Cardiac muscle cell (in vitro differentiated cells and primary cell): ENCODE data around the gene D2HGDH. TPM values are rescaled to one million over a fixed set of nuclear protein-coding genes. Genes with fewer than 3 reads are reported as not detected.
"Not testable (repeated sequence)": the region's sequence is repeated elsewhere in the genome, so short reads cannot be mapped to it uniquely, and the experiment has no call there.

Source experiments
- DNase-seq, 2 donors: peaks; one replicate each; pipeline versions ENCODE4 v3.0.0 to v3.0.0-alpha.2; 2010 to 2017; ENCODE audit warnings: low read depth in 1 of 2, low spot score in 1 of 2
- H3K27ac ChIP-seq: fragments of 200-600 bp; sonication (generic); 2 replicates; pipeline ENCODE4 v1.5.1; 2016
- H3K27me3 ChIP-seq: fragments of 200-600 bp; sonication (generic); 2 replicates; pipeline ENCODE4 v1.6.0; 2016; ENCODE audit warnings: control low read depth
- H3K36me3 ChIP-seq: fragments of 200-600 bp; sonication (generic); 2 replicates; pipeline ENCODE4 v1.5.1; 2016; ENCODE audit warnings: control low read depth
- H3K4me1 ChIP-seq: fragments of 200-600 bp; sonication (generic); 2 replicates; pipeline ENCODE4 v1.8.1; 2017; ENCODE audit warnings: low read depth, mild to moderate bottlenecking, mixed run types
- H3K4me3 ChIP-seq: fragments of 200-600 bp; sonication (generic); 2 replicates; pipeline ENCODE4 v1.5.1; 2016; ENCODE audit warnings: mild to moderate bottlenecking
- H3K9me3 ChIP-seq: fragments of 200-600 bp; sonication (generic); 2 replicates; pipeline ENCODE4 v1.5.1; 2017; ENCODE audit warnings: low read depth, mild to moderate bottlenecking, control low read depth
- polyA plus RNA-seq: library from polyadenylated mRNA; unstranded; fragments of >200 nt; fragmentation: Nextera tagmentation; extraction: Ambion mirVana; gene quantifications from 2 replicates; pipeline ENCODE4 v1.2.1, GENCODE V29; 2016
- total RNA-seq: library from RNA; depleted of rRNA; stranded (reverse); fragments of >200 nt; gene quantifications from 2 replicates; pipeline ENCODE4 v1.2.3, GENCODE V29; 2016
- TF ChIP-seq, protein P1 (sequence below): IDR thresholded peaks from 2 replicates; pipeline ENCODE4 v1.5.1; 2012; ENCODE audit warnings: low read depth, mild to moderate bottlenecking, low read length

D2HGDH gene
- total and polyA plus RNA-seq, 2 experiments from 2014 or later: 24.6 to 26.8 TPM

- Histone ChIP-seq H3K4me1 (no peaks in the 10 kb centered on the region), H3K36me3 (no peaks in the 10 kb centered on the region), H3K27ac (no peak overlapping the region), H3K4me3 (no peak overlapping the region), H3K9me3 (no peaks in the 10 kb centered on the region), H3K27me3 (peaks cover 3% of the 10 kb centered on the region)
- TF ChIP-seq, protein P1, sequence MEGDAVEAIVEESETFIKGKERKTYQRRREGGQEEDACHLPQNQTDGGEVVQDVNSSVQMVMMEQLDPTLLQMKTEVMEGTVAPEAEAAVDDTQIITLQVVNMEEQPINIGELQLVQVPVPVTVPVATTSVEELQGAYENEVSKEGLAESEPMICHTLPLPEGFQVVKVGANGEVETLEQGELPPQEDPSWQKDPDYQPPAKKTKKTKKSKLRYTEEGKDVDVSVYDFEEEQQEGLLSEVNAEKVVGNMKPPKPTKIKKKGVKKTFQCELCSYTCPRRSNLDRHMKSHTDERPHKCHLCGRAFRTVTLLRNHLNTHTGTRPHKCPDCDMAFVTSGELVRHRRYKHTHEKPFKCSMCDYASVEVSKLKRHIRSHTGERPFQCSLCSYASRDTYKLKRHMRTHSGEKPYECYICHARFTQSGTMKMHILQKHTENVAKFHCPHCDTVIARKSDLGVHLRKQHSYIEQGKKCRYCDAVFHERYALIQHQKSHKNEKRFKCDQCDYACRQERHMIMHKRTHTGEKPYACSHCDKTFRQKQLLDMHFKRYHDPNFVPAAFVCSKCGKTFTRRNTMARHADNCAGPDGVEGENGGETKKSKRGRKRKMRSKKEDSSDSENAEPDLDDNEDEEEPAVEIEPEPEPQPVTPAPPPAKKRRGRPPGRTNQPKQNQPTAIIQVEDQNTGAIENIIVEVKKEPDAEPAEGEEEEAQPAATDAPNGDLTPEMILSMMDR: no peak
- no peak for DNase-seq
These were observed 63.7 kb downstream of the D2HGDH start for GRCh38 chr2:241798081-241798630.

GRCh38 chr2:241798631-241799521, 64.4 kb downstream of the D2HGDH start:
- Histone ChIP-seq H3K4me1 (no peaks in the 10 kb centered on the region), H3K36me3 (no peaks in the 10 kb centered on the region), H3K27ac (no peak overlapping the region), H3K9me3 (no peaks in the 10 kb centered on the region), H3K4me3 (no peak overlapping the region), H3K27me3 (peaks cover 10% of the 10 kb centered on the region)
- TF ChIP-seq, protein P1: no peak
- DNase-seq: no peak

DNA sequence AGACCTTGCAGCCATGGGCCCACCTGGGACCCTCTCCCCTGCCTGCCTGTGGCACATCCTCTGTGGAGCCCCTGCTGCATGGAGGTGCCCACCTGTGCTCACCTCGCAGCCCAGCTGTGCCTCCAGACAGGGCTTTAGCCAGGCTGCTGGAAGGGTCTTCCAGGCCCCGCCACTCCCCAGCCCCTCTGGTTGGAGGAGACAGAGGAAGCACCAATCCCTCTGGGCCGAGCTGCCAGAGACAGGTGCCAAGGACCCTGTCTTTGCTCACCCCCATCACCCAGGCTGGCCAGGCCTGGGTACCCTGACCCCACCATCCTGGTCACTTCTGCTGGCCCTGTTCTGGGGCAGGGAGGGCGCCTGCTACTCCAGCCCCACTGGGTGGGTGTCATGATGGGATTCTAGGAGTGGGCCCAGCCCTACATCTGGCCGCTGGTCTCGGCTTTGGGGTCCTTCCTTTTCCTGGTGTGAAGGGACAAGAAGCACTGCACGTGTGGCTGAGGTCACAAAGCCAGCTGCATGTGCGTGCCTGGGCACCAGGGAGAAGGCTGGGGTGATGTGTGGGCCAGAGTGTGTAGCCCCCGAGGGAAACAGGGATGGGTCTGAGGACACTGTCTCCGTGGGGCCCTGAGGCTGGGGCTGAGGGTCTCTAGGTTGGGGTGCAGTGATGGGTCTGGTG, 65.2 kb downstream of the D2HGDH start:
- TF ChIP-seq, protein P1: no peak
- H3K4me1 ChIP-seq: peaks cover 3% of the 10 kb centered on the region
- no peak overlapping the region for H3K4me3 ChIP-seq
- peaks cover 17% of the 10 kb centered on the region for H3K27me3 ChIP-seq
- no peaks in the 10 kb centered on the region for H3K36me3 ChIP-seq
- H3K27ac ChIP-seq: no peak overlapping the region
- DNase-seq: no peak
- H3K9me3 ChIP-seq: no peaks in the 10 kb centered on the region

DNA sequence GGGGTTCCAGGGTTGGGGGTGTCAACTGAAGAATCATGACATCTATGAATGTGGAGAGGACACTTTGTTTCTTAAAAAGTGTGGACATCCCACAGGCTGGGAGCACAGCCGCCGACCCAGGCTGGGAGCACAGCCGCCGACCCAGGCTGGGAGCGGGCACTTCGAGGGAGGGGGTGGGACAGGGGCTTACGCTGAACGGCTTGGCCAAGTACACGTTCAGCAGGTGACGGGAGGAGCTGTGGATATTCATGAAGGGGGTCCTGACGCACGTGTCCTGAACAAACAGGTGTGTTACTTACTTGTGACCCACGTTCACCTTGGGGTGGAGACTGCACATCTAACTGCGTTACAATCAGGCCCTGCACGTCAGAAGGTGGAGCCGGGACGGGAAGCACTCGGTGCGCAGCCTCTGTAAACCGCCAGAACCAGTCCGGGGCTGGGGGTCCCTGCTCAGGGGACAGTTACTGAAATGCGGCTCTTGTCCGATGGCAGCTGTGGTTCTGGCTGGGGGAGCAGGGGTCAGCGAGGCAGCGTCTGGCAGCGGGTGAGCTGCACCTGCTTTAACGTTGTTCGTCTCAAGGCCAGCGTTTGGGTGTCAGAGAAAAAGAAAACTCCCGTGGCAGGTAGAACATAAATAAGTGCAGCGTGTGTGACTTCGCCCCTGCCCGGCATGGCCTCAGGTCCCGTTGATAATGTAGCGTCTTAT, 65.9 kb downstream of the D2HGDH start:
- peaks cover 17% of the 10 kb centered on the region for H3K27me3 ChIP-seq
- not testable (repeated sequence) for DNase-seq

DNA sequence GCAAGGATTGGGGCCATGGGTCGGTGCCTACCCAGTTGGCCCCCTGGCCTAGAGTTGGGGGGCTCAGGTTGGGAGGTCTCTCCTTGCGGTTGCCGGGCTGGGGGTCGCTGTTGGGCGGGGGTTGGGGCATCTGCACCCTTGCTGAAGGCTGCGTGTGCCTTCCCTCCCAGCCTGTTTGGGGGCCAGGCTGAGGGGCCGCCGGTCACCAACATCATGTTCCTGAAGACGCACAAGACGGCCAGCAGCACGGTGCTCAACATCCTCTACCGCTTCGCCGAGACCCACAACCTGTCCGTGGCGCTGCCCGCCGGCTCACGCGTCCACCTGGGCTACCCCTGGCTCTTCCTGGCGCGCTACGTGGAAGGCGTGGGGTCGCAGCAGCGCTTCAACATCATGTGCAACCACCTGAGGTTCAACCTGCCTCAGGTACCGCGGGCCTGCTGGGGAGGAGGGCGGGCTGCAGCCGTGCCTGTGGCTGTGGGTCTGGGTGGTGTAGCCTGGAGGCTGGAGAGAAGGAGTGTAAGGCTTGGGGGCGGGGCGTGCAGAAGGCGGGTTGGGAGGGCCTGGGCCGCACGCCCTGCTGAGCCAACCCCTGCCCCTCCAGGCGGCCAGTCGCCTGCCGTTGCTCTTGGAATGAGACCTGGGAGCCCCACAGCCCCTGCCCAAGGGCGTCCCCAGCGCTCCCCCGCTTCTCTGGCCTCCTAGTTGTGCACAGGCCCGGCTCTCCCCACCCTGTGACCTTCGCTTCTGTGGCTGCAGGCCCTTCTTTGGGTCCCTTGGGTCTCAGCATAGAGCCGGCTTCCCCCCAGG, 67.4 kb downstream of the D2HGDH start:
- Histone ChIP-seq H3K9me3 (no peaks in the 10 kb centered on the region), H3K4me3 (no peak overlapping the region), H3K4me1 (peaks cover 6% of the 10 kb centered on the region), H3K27ac (no peak overlapping the region), H3K27me3 (peaks cover 17% of the 10 kb centered on the region), H3K36me3 (no peaks in the 10 kb centered on the region)
- peak in 1 of 2 donors; percentile 38 for DNase-seq
- TF ChIP-seq, protein P1: no peak

More for the DNA sequence above, 65.9 kb downstream of the D2HGDH start:
- not testable (repeated sequence) for H3K4me3 ChIP-seq, H3K9me3 ChIP-seq, H3K27ac ChIP-seq, H3K4me1 ChIP-seq, H3K36me3 ChIP-seq
